Activated naive CD4-positive, alpha-beta T cell treated with anti-CD3 and anti-CD28 coated beads, Interleukin-2, amount 50 U/mL, for 72 hours (primary cell): Measurements from ENCODE around the gene CUL4A. TPM values are rescaled to one million over a fixed set of nuclear protein-coding genes. Genes with fewer than 3 reads are reported as not detected.

Experiments used
- ATAC-seq, 2 donors: fragments of 150-1000 bp; cut with Tn5 transposase; 2 replicates each; pipeline ENCODE4 v1.10.0; 2021; ENCODE audit warnings: mild to moderate bottlenecking in 2 of 2, moderate library complexity in 2 of 2
- DNase-seq, 2 donors: peaks; one replicate each; pipeline ENCODE4 v3.0.0; 2021 to 2022; ENCODE audit warnings: low spot score in 2 of 2
- H3K27ac Mint-ChIP-seq, 2 donors: one replicate each; pipeline ENCODE4 v1.8.0; 2022; ENCODE audit warnings: mild to moderate bottlenecking in 2 of 2, mixed read lengths in 2 of 2
- H3K36me3 Mint-ChIP-seq, 2 donors: one replicate each; pipeline ENCODE4 v1.8.0; 2022; ENCODE audit warnings: mixed read lengths in 2 of 2
- H3K9me3 Mint-ChIP-seq, 2 donors: one replicate each; pipeline ENCODE4 v1.8.0; 2022; ENCODE audit warnings: mixed read lengths in 2 of 2
- total RNA-seq, 2 donors: library from RNA; stranded (reverse); gene quantifications; one replicate each; pipeline ENCODE4 v1.2.3, GENCODE V29; 2022

CUL4A gene
- total RNA-seq, 2 donors from 2014 or later: 59.7 to 87.1 TPM

GRCh38 chr13:113196970-113197737, 12.3 kb upstream of the CUL4A start:
- H3K36me3 Mint-ChIP-seq: no peaks in the 10 kb centered on the region

GRCh38 chr13:113201815-113202214, 7.6 kb upstream of the CUL4A start:
- DNase-seq (no peak), ATAC-seq (no peak)
- Mint-ChIP-seq H3K36me3 (peaks cover 2 to 16% of the 10 kb centered on the region in 2 donors), H3K9me3 (no peaks in the 10 kb centered on the region), H3K27ac (peak overlapping the region in 1 of 2 donors; percentile 13)

More at GRCh38 chr13:113196970-113197737, 12.3 kb upstream of the CUL4A start:
- ATAC-seq (no peak), DNase-seq (no peak)
- Mint-ChIP-seq H3K27ac (peak overlapping the region in 1 of 2 donors; percentile 14), H3K9me3 (no peaks in the 10 kb centered on the region)

DNA sequence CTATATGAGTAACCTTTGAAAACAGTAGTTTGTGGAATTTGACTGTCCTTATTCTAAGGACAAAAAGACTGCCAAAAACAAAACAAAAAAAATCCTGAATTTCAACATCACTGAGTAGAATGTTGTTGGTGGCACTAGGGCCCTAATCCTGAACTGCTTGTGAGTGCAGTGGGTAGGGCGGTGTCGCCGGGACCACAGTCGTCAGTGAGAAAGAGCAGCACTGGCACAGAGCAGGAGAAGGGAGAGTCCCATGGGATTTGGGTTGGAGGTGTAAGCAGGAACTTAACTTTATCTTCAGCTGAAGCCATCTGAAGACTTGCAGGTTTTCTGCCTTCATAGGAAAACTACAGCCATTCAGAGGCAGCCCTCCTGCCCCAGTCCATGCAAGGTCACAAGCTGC, 6.5 kb upstream of the CUL4A start:
- Mint-ChIP-seq H3K9me3 (no peaks in the 10 kb centered on the region), H3K36me3 (peaks cover 11 to 23% of the 10 kb centered on the region in 2 donors), H3K27ac (peak overlapping the region in 1 of 2 donors; percentile 89)
- ATAC-seq (no peak), DNase-seq (no peak)

- no peak for ATAC-seq
- H3K9me3 Mint-ChIP-seq: no peaks in the 10 kb centered on the region
- DNase-seq: no peak
- H3K36me3 Mint-ChIP-seq: peaks cover 14 to 25% of the 10 kb centered on the region in 2 donors
- H3K27ac Mint-ChIP-seq: no peak overlapping the region
These were observed 5.7 kb upstream of the CUL4A start for GRCh38 chr13:113203507-113204377.

DNA sequence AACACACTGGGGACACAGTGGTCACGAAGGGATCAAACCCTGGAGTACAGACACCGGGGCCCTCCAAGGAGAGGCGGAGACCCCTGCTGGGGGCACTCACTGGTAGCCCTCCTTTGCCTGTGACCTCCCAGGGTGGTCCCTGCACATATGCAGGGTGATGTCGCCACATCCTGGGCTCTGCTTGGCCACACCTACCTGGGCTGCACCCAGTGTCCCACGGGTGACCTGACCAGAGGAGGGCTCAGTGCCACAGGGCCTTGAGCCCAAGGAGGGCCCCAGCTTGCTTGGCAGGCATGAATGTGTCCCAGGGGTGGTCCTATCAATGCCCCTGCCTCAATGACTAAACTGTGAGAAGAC, 5.1 kb upstream of the CUL4A start:
- H3K36me3 Mint-ChIP-seq: peaks cover 14 to 25% of the 10 kb centered on the region in 2 donors
- no peak for ATAC-seq
- DNase-seq: no peak
- H3K9me3 Mint-ChIP-seq: no peaks in the 10 kb centered on the region
- H3K27ac Mint-ChIP-seq: no peak overlapping the region

- no peak for DNase-seq
These were observed 3.9 kb upstream of the CUL4A start for GRCh38 chr13:113205428-113205931.

GRCh38 chr13:113207460-113207859, 2.0 kb upstream of the CUL4A start:
- Mint-ChIP-seq H3K9me3 (no peaks in the 10 kb centered on the region), H3K36me3 (peaks cover 19 to 35% of the 10 kb centered on the region in 2 donors), H3K27ac (peak overlapping the region; percentile 84 to 92)
- DNase-seq (no peak), ATAC-seq (no peak)

More at GRCh38 chr13:113205428-113205931, 3.9 kb upstream of the CUL4A start:
- Mint-ChIP-seq H3K27ac (peak overlapping the region; percentile 20 to 41), H3K9me3 (no peaks in the 10 kb centered on the region), H3K36me3 (peaks cover 14 to 25% of the 10 kb centered on the region in 2 donors)
- ATAC-seq: no peak

DNA sequence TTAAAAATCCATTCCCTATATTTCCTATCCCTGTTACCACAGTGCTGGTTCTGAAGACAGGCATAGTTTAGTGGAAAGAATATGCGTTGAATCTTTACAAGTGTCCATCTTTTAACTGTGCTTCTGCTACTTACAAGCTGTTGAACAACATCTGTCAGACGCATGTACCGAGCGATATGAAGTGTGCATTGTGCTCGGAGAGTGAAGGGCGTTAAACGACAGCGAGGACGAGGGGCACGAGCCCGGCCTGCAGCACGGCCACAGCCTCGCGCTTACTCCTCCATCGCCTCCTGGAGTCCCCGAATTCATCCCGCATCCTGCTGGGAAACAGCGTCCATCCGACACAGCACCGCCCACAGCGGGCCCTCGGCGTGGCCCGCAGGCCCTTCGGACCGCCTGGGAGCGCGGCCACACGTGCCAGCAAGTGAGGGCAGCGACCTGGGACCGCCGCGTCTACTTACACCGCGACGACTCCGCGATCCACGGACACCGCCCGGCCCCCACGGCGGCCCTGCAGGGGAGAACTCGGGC, 1.5 kb upstream of the CUL4A start:
- Mint-ChIP-seq H3K27ac (peak overlapping the region; percentile 84 to 92), H3K36me3 (peaks cover 19 to 35% of the 10 kb centered on the region in 2 donors), H3K9me3 (no peaks in the 10 kb centered on the region)
- no peak for DNase-seq
- peak in 1 of 2 donors; percentile 32 for ATAC-seq

DNA sequence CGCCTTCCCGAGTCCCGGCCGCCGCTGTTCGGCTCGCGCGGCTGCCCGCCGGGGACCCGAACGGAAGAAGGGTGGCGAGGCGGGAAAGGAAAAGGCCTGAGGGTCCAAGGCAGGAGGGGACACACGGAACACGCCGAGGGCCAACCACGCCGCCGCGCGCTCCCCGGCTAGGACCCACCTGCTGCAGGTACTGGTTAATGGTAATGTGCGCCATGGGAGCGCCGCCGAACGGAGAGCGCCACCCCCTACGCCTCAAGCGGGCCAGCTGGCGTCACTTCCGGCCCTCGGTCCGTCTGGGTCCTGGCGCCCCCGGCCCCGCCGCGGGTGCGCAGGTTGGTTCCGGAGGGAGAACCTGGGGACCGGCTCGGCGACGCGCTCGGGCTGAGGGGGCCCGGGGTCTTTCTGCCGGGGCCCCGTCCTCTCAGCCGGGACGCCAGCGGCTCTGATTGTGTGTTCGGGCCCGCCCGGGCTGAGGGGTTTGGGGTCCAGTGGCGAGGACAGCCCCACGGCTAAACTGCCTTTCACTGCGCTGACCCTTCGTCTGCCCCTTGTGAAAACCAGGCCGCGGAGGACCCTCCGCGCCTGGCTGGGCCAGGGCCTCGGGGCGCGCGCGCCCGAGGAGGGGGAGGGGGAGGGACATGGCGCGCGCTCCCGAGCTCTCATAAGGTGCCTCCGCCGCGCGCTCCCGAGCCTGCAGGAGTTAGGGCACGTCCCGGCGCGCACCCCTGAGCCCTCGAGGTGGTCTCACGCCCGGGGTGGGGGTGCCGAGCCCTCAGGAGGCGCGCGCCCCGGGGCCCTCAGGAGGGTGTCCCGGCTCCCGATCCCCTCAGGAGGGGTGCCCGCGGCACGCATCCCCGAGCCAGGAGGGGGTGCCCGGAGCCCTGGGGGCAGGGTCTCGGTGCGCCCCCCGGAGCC, 735 bp upstream of the CUL4A start, which contains the start of gene PCID2:
PCID2 (minus strand) TSS at position 249 of the 915 bp plus-strand sequence; CDS start at position 214, 35 bp downstream.
- Mint-ChIP-seq H3K27ac (peak within 1 kb of the TSS; percentile 84 to 92), H3K36me3 (peaks cover 19 to 35% of the 10 kb centered on the region in 2 donors), H3K9me3 (no peaks in the 10 kb centered on the region)
- DNase-seq (peak; percentile 87 to 97), ATAC-seq (peak; percentile 81 to 84)

- Mint-ChIP-seq H3K27ac (peak overlapping the region; percentile 45 to 84), H3K36me3 (peaks cover 19 to 35% of the 10 kb centered on the region in 2 donors), H3K9me3 (no peaks in the 10 kb centered on the region)
- DNase-seq: peak; percentile 65 to 73
- ATAC-seq: peak; percentile 48 to 58
These were observed 477 bp downstream of the CUL4A start for GRCh38 chr13:113209759-113210421.

DNA sequence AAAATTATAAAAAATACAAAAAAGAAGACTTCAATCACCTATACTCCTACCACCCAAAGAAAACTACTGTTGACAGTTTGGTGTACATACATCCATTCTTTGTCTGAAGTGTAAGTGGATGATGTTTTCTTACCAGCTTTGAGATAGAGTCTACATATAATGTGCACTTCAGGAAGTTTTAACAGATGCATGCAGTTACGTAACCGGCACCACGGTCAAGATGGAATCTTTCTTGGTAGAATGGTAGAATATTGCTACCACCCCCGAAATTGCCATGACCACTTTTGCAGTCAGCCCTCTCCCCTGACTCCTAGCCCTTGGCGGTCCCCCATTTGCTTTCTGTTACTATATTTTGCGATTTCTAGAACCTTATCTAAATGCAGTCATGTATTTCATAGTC, 1.4 kb downstream of the CUL4A start:
- ATAC-seq (no peak), DNase-seq (no peak)
- H3K9me3 Mint-ChIP-seq: no peaks in the 10 kb centered on the region
- H3K27ac Mint-ChIP-seq: no peak overlapping the region
- H3K36me3 Mint-ChIP-seq: peaks cover 19 to 29% of the 10 kb centered on the region in 2 donors

DNA sequence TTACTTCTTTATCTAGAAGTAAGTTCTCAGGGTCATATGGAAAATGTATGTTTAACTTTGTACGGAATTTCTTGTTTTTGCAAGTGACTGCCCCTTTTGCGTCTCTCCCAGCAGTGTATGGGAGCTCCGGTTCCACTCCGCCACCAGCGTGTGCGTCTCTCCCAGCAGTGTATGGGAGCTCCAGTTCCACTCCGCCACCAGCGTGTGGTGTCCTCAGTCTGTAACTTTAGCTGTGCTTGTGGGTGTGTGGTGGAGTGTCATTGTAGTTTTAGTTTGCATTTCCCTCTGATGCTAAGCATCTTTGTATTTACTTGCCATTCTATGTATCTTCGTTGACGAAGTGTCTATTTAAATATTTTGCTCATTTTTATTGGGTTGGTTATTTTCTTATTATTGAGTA, 2.4 kb downstream of the CUL4A start:
- no peaks in the 10 kb centered on the region for H3K9me3 Mint-ChIP-seq
- DNase-seq (peak in 1 of 2 donors; percentile 27), ATAC-seq (no peak)
- peaks cover 18 to 20% of the 10 kb centered on the region in 2 donors for H3K36me3 Mint-ChIP-seq
- H3K27ac Mint-ChIP-seq: no peak overlapping the region

- H3K27ac Mint-ChIP-seq: no peak overlapping the region
- no peaks in the 10 kb centered on the region for H3K9me3 Mint-ChIP-seq
- ATAC-seq (peak in 1 of 2 donors; percentile 48), DNase-seq (no peak)
- H3K36me3 Mint-ChIP-seq: peaks cover 6 to 9% of the 10 kb centered on the region in 2 donors
These were observed 7.0 kb downstream of the CUL4A start for GRCh38 chr13:113216254-113217048.

DNA sequence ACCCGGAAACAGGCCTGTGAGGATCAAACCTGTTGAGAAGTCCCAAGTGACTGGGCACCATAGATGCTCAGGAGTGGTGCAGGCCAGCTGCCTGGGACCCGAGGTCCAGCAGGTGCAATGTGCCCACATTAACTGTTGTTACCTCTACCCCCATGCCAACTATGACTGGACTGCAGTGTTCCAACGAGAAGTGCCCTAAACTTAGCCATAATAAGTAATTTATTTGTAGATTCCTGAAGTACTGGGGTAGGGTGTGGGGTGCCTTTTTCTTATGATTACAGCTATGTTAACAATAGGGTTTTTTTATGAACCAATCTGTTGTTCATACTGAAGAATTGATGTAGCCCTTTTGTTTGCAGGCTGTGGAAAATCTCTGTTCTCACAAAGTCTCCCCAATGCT, 9.2 kb downstream of the CUL4A start:
- ATAC-seq: no peak
- H3K36me3 Mint-ChIP-seq: peaks cover 0 to 9% of the 10 kb centered on the region in 2 donors
- DNase-seq: no peak
- peak overlapping the region in 1 of 2 donors; percentile 69 for H3K27ac Mint-ChIP-seq
- H3K9me3 Mint-ChIP-seq: no peaks in the 10 kb centered on the region
